ENCODE data around the gene INCA1. TPM values are rescaled to one million over a fixed set of nuclear protein-coding genes. Genes with fewer than 3 reads are reported as not detected.

Gene INCA1
- polyA plus RNA-seq, 1 donor from 2014 or later: 0.38 TPM

- TF ChIP-seq TAF1 (IDR thresholded peaks at IDR 0.05; ENCODE audit: low read depth): no peak
- TF ChIP-seq POLR2AphosphoS5 (IDR thresholded peaks at IDR 0.05): no peak
- TF ChIP-seq RAD21 (conservative IDR thresholded peaks at IDR 0.05): no peak
- no peak for TF ChIP-seq SMC3 (conservative IDR thresholded peaks at IDR 0.05; ENCODE audit: poor library complexity)
- TF ChIP-seq MXI1 (conservative IDR thresholded peaks at IDR 0.05; ENCODE audit: poor library complexity, severe bottlenecking): no peak
- TF ChIP-seq CTCF (IDR thresholded peaks at IDR 0.05; ENCODE audit: poor library complexity, severe bottlenecking): no peak
- TF ChIP-seq EP300 (conservative IDR thresholded peaks at IDR 0.05; ENCODE audit: poor library complexity, severe bottlenecking): no peak
- no peak for TF ChIP-seq REST (IDR thresholded peaks at IDR 0.05; ENCODE audit: borderline replicate concordance)
- Histone ChIP-seq H3K4me3 (ENCODE audit: low read length) (no peak overlapping the region), H3K9me2 (ENCODE audit: insufficient read depth, low read length) (no peaks in the 10 kb centered on the region), H3K9ac (ENCODE audit: low read length) (no peak overlapping the region), H3K9me3 (ENCODE audit: low read length) (no peaks in the 10 kb centered on the region), H3K79me2 (replicated peaks; ENCODE audit: insufficient read depth, low read length) (peaks cover 17% of the 10 kb centered on the region), H3K27me3 (ENCODE audit: insufficient read depth, low read depth, low read length) (no peaks in the 10 kb centered on the region), H3K36me3 (ENCODE audit: insufficient read depth, low read length) (no peaks in the 10 kb centered on the region), H3K4me2 (ENCODE audit: low read length) (no peak overlapping the region), H3F3A (ENCODE audit: insufficient read depth, low read length, poor library complexity, severe bottlenecking) (no peaks in the 10 kb centered on the region), H2AFZ (ENCODE audit: low read depth, low read length) (no peak overlapping the region), H3K27ac (ENCODE audit: low read length) (no peak overlapping the region), H4K20me1 (ENCODE audit: insufficient read depth) (no peaks in the 10 kb centered on the region)
Observed at GRCh38 chr17:4944163-4944553, 53.2 kb downstream of the INCA1 start.

GRCh38 chr17:4942760-4943508, 54.4 kb downstream of the INCA1 start:
- no peak overlapping the region for H2AFZ ChIP-seq (ENCODE audit: low read depth, low read length)
- H3K9me2 ChIP-seq (ENCODE audit: insufficient read depth, low read length): no peaks in the 10 kb centered on the region
- no peaks in the 10 kb centered on the region for H3K27me3 ChIP-seq (ENCODE audit: insufficient read depth, low read depth, low read length)
- no peak overlapping the region for H3K4me3 ChIP-seq (ENCODE audit: low read length)
- no peak overlapping the region for H3K4me2 ChIP-seq (ENCODE audit: low read length)
- H3K79me2 ChIP-seq (replicated peaks; ENCODE audit: insufficient read depth, low read length): peaks cover 25% of the 10 kb centered on the region
- no peak overlapping the region for H3K9ac ChIP-seq (ENCODE audit: low read length)
- no peak overlapping the region for H3K27ac ChIP-seq (ENCODE audit: low read length)
- TF ChIP-seq REST (IDR thresholded peaks at IDR 0.05; ENCODE audit: borderline replicate concordance): no peak
- no peaks in the 10 kb centered on the region for H3K9me3 ChIP-seq (ENCODE audit: low read length)
- no peaks in the 10 kb centered on the region for H4K20me1 ChIP-seq (ENCODE audit: insufficient read depth)
- H3K36me3 ChIP-seq (ENCODE audit: insufficient read depth, low read length): no peaks in the 10 kb centered on the region
- no peaks in the 10 kb centered on the region for H3F3A ChIP-seq (ENCODE audit: insufficient read depth, low read length, poor library complexity, severe bottlenecking)

Data from neural cell (in vitro differentiated cells).